Type B pancreatic cell (in vitro differentiated cells): ENCODE measurements around the gene EHBP1. TPM values are rescaled to one million over a fixed set of nuclear protein-coding genes. Genes with fewer than 3 reads are reported as not detected.
"Not testable (repeated sequence)": the region's sequence is repeated elsewhere in the genome, so short reads cannot be mapped to it uniquely, and the experiment has no call there.

Experiments
- DNase-seq: peaks from one replicate; pipeline ENCODE4 v3.0.0; 2021; ENCODE audit warnings: mixed read lengths; ENCODE audit not compliant: unreplicated experiment; ENCODE audit errors: extremely low spot score
- H3K27ac Mint-ChIP-seq: 2 replicates; pipeline ENCODE4 v1.8.0; 2021; ENCODE audit warnings: mild to moderate bottlenecking, mixed read lengths
- H3K27me3 Mint-ChIP-seq: 2 replicates; pipeline ENCODE4 v1.8.0; 2021; ENCODE audit warnings: mixed read lengths
- H3K36me3 Mint-ChIP-seq: 2 replicates; pipeline ENCODE4 v1.8.0; 2021; ENCODE audit warnings: mixed read lengths
- H3K4me1 Mint-ChIP-seq: one replicate; pipeline ENCODE4 v1.8.0; 2021; ENCODE audit warnings: mixed read lengths; ENCODE audit not compliant: unreplicated experiment
- H3K4me3 Mint-ChIP-seq: 2 replicates; pipeline ENCODE4 v1.8.0; 2021; ENCODE audit warnings: mild to moderate bottlenecking, mixed read lengths
- H3K9me3 Mint-ChIP-seq: 2 replicates; pipeline ENCODE4 v1.8.0; 2021; ENCODE audit warnings: mixed read lengths
- total RNA-seq: library from RNA; stranded (reverse); gene quantifications from 2 replicates; pipeline ENCODE4 v1.2.1, GENCODE V29; 2021; ENCODE audit warnings: low replicate concordance
- TF ChIP-seq, protein P1 (sequence below): fragments of 200-600 bp; sonication (generic); conservative IDR thresholded peaks from 2 replicates; pipeline ENCODE4 v1.5.0; 2021; ENCODE audit warnings: antibody characterized with exemption, mild to moderate bottlenecking

EHBP1 gene
- total RNA-seq, 1 donor from 2014 or later = 59.2 TPM

DNA sequence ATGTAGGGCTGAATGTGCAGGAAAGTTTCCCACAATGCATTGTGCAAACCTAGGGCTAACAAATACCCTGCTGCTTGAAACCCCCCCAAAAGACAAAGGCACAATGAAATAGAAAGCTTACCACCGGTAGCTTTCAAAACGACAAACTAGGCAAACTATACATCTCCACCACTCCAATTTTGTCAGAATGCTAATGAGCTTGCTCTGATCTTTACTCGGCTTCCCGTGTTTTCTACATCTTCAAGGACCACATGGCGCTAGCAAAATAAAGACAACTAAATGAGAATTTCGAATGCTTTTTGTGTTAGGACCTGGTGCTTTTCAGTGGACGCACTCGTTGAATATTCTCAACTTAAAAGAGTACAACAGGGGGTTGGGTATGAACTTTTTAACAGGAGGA lies 307.9 kb downstream of the EHBP1 start:
- H3K27ac Mint-ChIP-seq = no peak overlapping the region
- H3K36me3 Mint-ChIP-seq = peaks cover 13% of the 10 kb centered on the region
- no peaks in the 10 kb centered on the region for H3K27me3 Mint-ChIP-seq
- DNase-seq = no peak
- TF ChIP-seq, protein P1, sequence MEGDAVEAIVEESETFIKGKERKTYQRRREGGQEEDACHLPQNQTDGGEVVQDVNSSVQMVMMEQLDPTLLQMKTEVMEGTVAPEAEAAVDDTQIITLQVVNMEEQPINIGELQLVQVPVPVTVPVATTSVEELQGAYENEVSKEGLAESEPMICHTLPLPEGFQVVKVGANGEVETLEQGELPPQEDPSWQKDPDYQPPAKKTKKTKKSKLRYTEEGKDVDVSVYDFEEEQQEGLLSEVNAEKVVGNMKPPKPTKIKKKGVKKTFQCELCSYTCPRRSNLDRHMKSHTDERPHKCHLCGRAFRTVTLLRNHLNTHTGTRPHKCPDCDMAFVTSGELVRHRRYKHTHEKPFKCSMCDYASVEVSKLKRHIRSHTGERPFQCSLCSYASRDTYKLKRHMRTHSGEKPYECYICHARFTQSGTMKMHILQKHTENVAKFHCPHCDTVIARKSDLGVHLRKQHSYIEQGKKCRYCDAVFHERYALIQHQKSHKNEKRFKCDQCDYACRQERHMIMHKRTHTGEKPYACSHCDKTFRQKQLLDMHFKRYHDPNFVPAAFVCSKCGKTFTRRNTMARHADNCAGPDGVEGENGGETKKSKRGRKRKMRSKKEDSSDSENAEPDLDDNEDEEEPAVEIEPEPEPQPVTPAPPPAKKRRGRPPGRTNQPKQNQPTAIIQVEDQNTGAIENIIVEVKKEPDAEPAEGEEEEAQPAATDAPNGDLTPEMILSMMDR = no peak
- H3K4me1 Mint-ChIP-seq = no peaks in the 10 kb centered on the region
- H3K4me3 Mint-ChIP-seq = no peak overlapping the region
- no peaks in the 10 kb centered on the region for H3K9me3 Mint-ChIP-seq

DNA sequence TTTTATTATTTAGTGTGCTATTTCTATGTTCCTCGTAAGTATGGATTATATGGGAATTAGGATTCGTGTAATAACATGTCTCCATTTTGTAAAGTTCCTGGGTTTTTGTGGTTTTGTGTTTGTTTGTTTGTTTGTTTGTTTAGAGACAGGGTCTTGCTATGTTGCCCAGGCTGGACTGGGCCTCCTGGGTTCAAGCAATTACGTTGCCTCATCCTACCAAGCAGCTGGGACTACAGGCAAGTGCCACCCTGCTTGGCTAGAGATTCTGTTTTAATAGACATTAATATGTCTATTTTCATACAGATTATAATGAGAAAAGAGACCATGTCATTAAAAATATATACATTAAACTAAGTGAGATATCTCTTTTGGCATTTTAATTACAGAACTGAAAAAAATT lies 309.9 kb downstream of the EHBP1 start:
- TF ChIP-seq, protein P1 = no peak
- no peak overlapping the region for H3K27ac Mint-ChIP-seq
- DNase-seq = no peak
- no peaks in the 10 kb centered on the region for H3K27me3 Mint-ChIP-seq
- no peaks in the 10 kb centered on the region for H3K9me3 Mint-ChIP-seq
- no peaks in the 10 kb centered on the region for H3K4me1 Mint-ChIP-seq
- H3K36me3 Mint-ChIP-seq = peaks cover 13% of the 10 kb centered on the region
- no peak overlapping the region for H3K4me3 Mint-ChIP-seq

GRCh38 chr2:63018439-63018838 lies 312.9 kb downstream of the EHBP1 start:
- no peaks in the 10 kb centered on the region for H3K4me1 Mint-ChIP-seq
- no peaks in the 10 kb centered on the region for H3K27me3 Mint-ChIP-seq
- no peak for DNase-seq
- no peaks in the 10 kb centered on the region for H3K9me3 Mint-ChIP-seq
- H3K27ac Mint-ChIP-seq = no peak overlapping the region
- no peak overlapping the region for H3K4me3 Mint-ChIP-seq
- TF ChIP-seq, protein P1 = no peak
- H3K36me3 Mint-ChIP-seq = peaks cover 9% of the 10 kb centered on the region

DNA sequence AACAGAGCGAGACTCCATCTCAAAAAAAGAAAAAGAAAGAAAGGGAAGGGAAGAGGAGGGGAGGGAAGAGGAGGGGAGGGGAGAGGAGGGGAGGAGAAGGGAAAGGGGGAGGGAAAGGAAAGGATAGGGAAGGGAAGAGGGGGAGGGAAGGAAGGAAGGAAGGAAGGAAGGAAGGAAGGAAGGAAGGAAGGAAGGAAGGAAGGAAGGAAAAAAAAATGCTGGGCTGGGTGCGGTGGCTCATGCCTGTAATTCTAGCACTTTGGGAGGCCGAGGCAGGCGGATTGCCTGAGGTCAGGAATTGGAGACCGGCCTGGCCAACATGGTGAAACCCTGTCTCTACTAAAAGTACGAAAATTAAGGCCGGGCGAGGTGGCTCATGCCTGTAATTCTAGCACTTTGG lies 314.2 kb downstream of the EHBP1 start:
- H3K4me3 Mint-ChIP-seq, DNase-seq, H3K36me3 Mint-ChIP-seq, H3K27ac Mint-ChIP-seq, H3K4me1 Mint-ChIP-seq, H3K9me3 Mint-ChIP-seq, H3K27me3 Mint-ChIP-seq: not testable (repeated sequence)

- Mint-ChIP-seq H3K9me3 (no peaks in the 10 kb centered on the region), H3K27ac (no peak overlapping the region), H3K27me3 (no peaks in the 10 kb centered on the region), H3K4me3 (no peak overlapping the region), H3K36me3 (peaks cover 8% of the 10 kb centered on the region), H3K4me1 (no peaks in the 10 kb centered on the region)
- TF ChIP-seq, protein P1 = peak; percentile 63
- DNase-seq = no peak
Measured at GRCh38 chr2:63023444-63023843, 317.9 kb downstream of the EHBP1 start.

DNA sequence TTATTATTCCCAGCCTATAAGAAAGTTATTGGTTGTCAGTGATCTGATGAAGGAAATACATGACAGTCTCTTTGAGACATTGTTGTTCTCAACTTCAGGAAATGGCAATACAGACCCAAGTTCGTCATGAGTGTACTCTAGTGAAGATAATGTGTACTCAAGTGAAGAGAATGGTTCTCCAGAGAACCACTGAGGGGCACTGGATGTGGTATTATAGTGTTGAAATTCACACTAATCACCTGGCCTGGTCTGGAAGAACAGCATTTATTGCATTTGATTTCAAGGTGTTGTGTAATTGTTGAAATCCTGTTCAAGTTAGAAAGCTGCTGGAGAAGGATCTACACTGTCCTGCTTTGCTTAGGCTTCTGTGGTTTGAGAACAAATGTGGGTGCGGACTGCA lies 321.7 kb downstream of the EHBP1 start:
- H3K27me3 Mint-ChIP-seq = no peaks in the 10 kb centered on the region
- H3K4me3 Mint-ChIP-seq = no peak overlapping the region
- peaks cover 10% of the 10 kb centered on the region for H3K36me3 Mint-ChIP-seq
- no peaks in the 10 kb centered on the region for H3K4me1 Mint-ChIP-seq
- TF ChIP-seq, protein P1 = no peak
- H3K9me3 Mint-ChIP-seq = peaks cover 6% of the 10 kb centered on the region
- DNase-seq = no peak
- no peak overlapping the region for H3K27ac Mint-ChIP-seq
